Measurements from ENCODE around the gene ANP32E. TPM values are rescaled to one million over a fixed set of nuclear protein-coding genes. Genes with fewer than 3 reads are reported as not detected.

ANP32E gene
- polyA plus RNA-seq, 1 of the 3 experiments (the other 2 are of a cell fraction): 8.2 TPM

GRCh38 chr1:150234566-150235293, 1.2 kb downstream of the ANP32E start:
- Histone ChIP-seq H3K9ac (peak overlapping the region; percentile 88), H2AFZ (ENCODE audit: low read depth) (peak overlapping the region; percentile 33), H3K4me1 (ENCODE audit: control insufficient read depth in 1 of 2, insufficient read depth in 2 of 2, low read depth in 1 of 2, low read length in 1 of 2) (peaks cover 0 to 5% of the 10 kb centered on the region in 2 experiments; a peak in 2 of 4 replicates), H4K20me1 (ENCODE audit: insufficient read depth) (no peaks in the 10 kb centered on the region), H3K4me3 (ENCODE audit: low read depth in 2 of 2, low read length in 1 of 2) (peak overlapping the region; percentile 69 to 78), H3K36me3 (replicated peaks in 1 of 2; ENCODE audit: control insufficient read depth in 1 of 2, insufficient read depth in 2 of 2, low read length in 1 of 2) (peaks cover 0 to 15% of the 10 kb centered on the region in 2 experiments), H3K4me2 (peak overlapping the region; percentile 92), H3K27ac (ENCODE audit: low read depth in 2 of 2, low read length in 1 of 2) (peak overlapping the region; percentile 81 to 91), H3K27me3 (ENCODE audit: insufficient read depth) (no peaks in the 10 kb centered on the region), H3F3A (replicated peaks; ENCODE audit: insufficient read depth) (peaks cover 26% of the 10 kb centered on the region), H3K9me3 (no peaks in the 10 kb centered on the region), H3K9me2 (no peaks in the 10 kb centered on the region), H3K79me2 (ENCODE audit: insufficient read depth) (peaks cover 62% of the 10 kb centered on the region)
- WGBS (ENCODE audit: low lambda C conversion rate): 3% methylated on average over 33 of the region's 78 CpGs
- DNase-seq: peak; percentile 78
- POLR2A ChIA-PET: no interaction called here
- CTCF ChIA-PET: interaction anchor here (2.4 kb wide), 1 partner anchor 21 kb away, joined by 8 read pairs; no protein-coding TSS in a partner anchor
- TF ChIP-seq MXI1 (IDR thresholded peaks at IDR 0.05; ENCODE audit: low read depth, low read length): peak; percentile 69
- 0 out of 2 replicates have a peak, but pooled peaks have one; percentile 39 for TF ChIP-seq TAF1 (IDR thresholded peaks at IDR 0.05; ENCODE audit: borderline replicate concordance, low read depth, low read length)
- TF ChIP-seq RAD21 (IDR thresholded peaks at IDR 0.05; ENCODE audit: low read length): no peak
- TF ChIP-seq IRF3 (IDR thresholded peaks at IDR 0.05; ENCODE audit: low read depth, low read length): no peak
- no peak for TF ChIP-seq GABPA (IDR thresholded peaks at IDR 0.05; ENCODE audit: low read depth)
- TF ChIP-seq EZH2phosphoT487 (IDR thresholded peaks at IDR 0.05; ENCODE audit: borderline replicate concordance, low read depth): no peak
- TF ChIP-seq NFIC (IDR thresholded peaks at IDR 0.05; ENCODE audit: borderline replicate concordance): no peak
- peak; percentile 72; the same call in 1 of the 2 replicates for TF ChIP-seq SIN3A (IDR thresholded peaks at IDR 0.05; ENCODE audit: borderline replicate concordance, low read depth, low read length)
- TF ChIP-seq FOXM1 (IDR thresholded peaks at IDR 0.05; ENCODE audit: low read depth): no peak
- TF ChIP-seq FOXJ3 (CRISPR knock-in tag; IDR thresholded peaks at IDR 0.05): no peak
- TF ChIP-seq REST (IDR thresholded peaks at IDR 0.05; ENCODE audit: low read depth, low read length): no peak
- no peak for TF ChIP-seq JUND (IDR thresholded peaks at IDR 0.05)
- TF ChIP-seq PBX3 (IDR thresholded peaks at IDR 0.05): 0 out of 2 replicates have a peak, but pooled peaks have one; percentile 2
- TF ChIP-seq POLR2AphosphoS5 (IDR thresholded peaks at IDR 0.05; ENCODE audit: low read depth, low read length): peak; percentile 57; the same call in 1 of the 2 replicates
- TF ChIP-seq ELF1 (IDR thresholded peaks at IDR 0.05): no peak
- no peak for TF ChIP-seq CHD2 (IDR thresholded peaks at IDR 0.05; ENCODE audit: low read length, partially characterized antibody)
- TF ChIP-seq EP300 (IDR thresholded peaks at IDR 0.05; ENCODE audit: borderline replicate concordance in 1 of 2, low read depth in 1 of 2, low read length in 1 of 2): no peak
- TF ChIP-seq SMC3 (IDR thresholded peaks at IDR 0.05; ENCODE audit: low read depth, low read length): no peak
- no peak for TF ChIP-seq GATA2 (CRISPR knock-in tag; IDR thresholded peaks at IDR 0.05)
- TF ChIP-seq MAX (IDR thresholded peaks at IDR 0.05; ENCODE audit: low read depth): peak; percentile 90
- no peak for TF ChIP-seq TCF12 (IDR thresholded peaks at IDR 0.05)
- no peak for TF ChIP-seq USF1 (IDR thresholded peaks at IDR 0.05; ENCODE audit: borderline replicate concordance, low read depth)
- no peak for TF ChIP-seq CTCF (IDR thresholded peaks at IDR 0.05)
- TF ChIP-seq RXRA (IDR thresholded peaks at IDR 0.05; ENCODE audit: borderline replicate concordance, low read depth): no peak
- no peak for TF ChIP-seq RCOR1 (IDR thresholded peaks at IDR 0.05; ENCODE audit: low read length)
- no peak for TF ChIP-seq MEF2A (IDR thresholded peaks at IDR 0.05; ENCODE audit: borderline replicate concordance, low read depth)

All from SK-N-SH (cell line).